Esophagus squamous epithelium (tissue), 5 donors: ENCODE results near the gene TLDC2. TPM values are rescaled to one million over a fixed set of nuclear protein-coding genes. Genes with fewer than 3 reads are reported as not detected.

ENCODE experiments used
- DNase-seq: peaks from one replicate; lab custom pipeline; 2025; lab: John Stamatoyannopoulos, UW
- H3K27ac ChIP-seq, 4 donors: fragments of 200-600 bp; sonication (generic); one replicate each; pipeline ENCODE4 v1.5.1; 2016 to 2019; ENCODE audit warnings: mild to moderate bottlenecking in 1 of 4
- H3K27me3 ChIP-seq, 4 donors: fragments of 200-600 bp; sonication (generic); 1 replicate in 3 of 4; 2 replicates in 1 of 4; pipeline versions ENCODE4 v1.5.1 to v1.6.0; 2017 to 2021; ENCODE audit warnings: antibody characterized with exemption in 1 of 4
- H3K36me3 ChIP-seq, 3 donors: fragments of 200-600 bp; sonication (generic); one replicate each; pipeline ENCODE4 v1.5.1; 2016 to 2019
- H3K4me1 ChIP-seq, 3 donors: fragments of 200-600 bp; sonication (generic); one replicate each; pipeline ENCODE4 v1.5.1; 2017 to 2019
- H3K4me3 ChIP-seq, 4 donors: fragments of 200-600 bp; sonication (generic); 1 replicate in 3 of 4; 2 replicates in 1 of 4; pipeline ENCODE4 v1.5.1; 2016 to 2019; ENCODE audit warnings: mild to moderate bottlenecking in 2 of 4, moderate library complexity in 1 of 4
- H3K9me3 ChIP-seq, 3 donors: fragments of 200-600 bp; sonication (generic); one replicate each; pipeline ENCODE4 v1.5.1; 2016 to 2019
- CTCF ChIP-seq, 6 experiments: fragments of 450-650 bp in 4 of 6; fragments of 200-600 bp in 2 of 6; sonication (generic) in 2 of 6; IDR thresholded peaks; one replicate each; pipeline ENCODE4 v1.5.1; 2016 to 2019; ENCODE audit warnings: antibody characterized with exemption in 6 of 6, mild to moderate bottlenecking in 4 of 6, moderate library complexity in 4 of 6
- POLR2A ChIP-seq, 4 donors: fragments of 450-650 bp; IDR thresholded peaks; one replicate each; pipeline ENCODE4 v1.6.1; 2017; ENCODE audit warnings: antibody characterized with exemption in 4 of 4, mild to moderate bottlenecking in 4 of 4, moderate library complexity in 3 of 4
- WGBS, 2 donors: methylation state at CpG; one replicate each; pipeline ENCODE4 v1.1.5; 2018; 5-methylcytosine and 5-hydroxymethylcytosine counted together
- intact Hi-C: fragments of 100-400 bp; cut with DNase I; formaldehyde crosslinking; loops from one replicate; pipeline ENCODE4 v1.15.0; 2022
- total RNA-seq, 4 donors: library from RNA; depleted of rRNA; stranded (reverse); fragments of >200 nt; gene quantifications; one replicate each; pipeline ENCODE4 v1.1.0, GENCODE V29; 2016
- donor health status: DM: yes; HTN: yes; CAD: no.

The TLDC2 gene
- total RNA-seq, result 1 to 10 TPM in 1 of 4 donors, under 1 TPM in 1, not detected in 2; 0.53 to 1.1 TPM

GRCh38 chr20:36875702-36876472, at the start of gene TLDC2:
Gene TLDC2 (plus strand): TSS chr20:36876138. CDS start chr20:36876175, 37 bp downstream.
- Histone ChIP-seq H3K4me1 (peaks cover 10 to 33% (median 11%) of the 10 kb centered on the region in 3 donors), H3K36me3 (no peaks in the 10 kb centered on the region), H3K27me3 (no peaks in the 10 kb centered on the region), H3K4me3 (no peak within 1 kb of the TSS), H3K9me3 (no peaks in the 10 kb centered on the region), H3K27ac (peak within 1 kb of the TSS in 3 of 4 donors; percentile 22 to 42 (median 30))
- TF ChIP-seq CTCF (IDR thresholded peaks at IDR 0.05) (no peak), POLR2A (IDR thresholded peaks at IDR 0.05) (no peak)
- intact Hi-C loops, result no loop called here
- no peak for DNase-seq
- 42 to 48% methylated on average over 8 to 12 of the region's 14 CpGs for WGBS, 2 donors

- H3K4me1 ChIP-seq, result peaks cover 17 to 66% (median 24%) of the 10 kb centered on the region in 3 donors
- no peaks in the 10 kb centered on the region for H3K27me3 ChIP-seq
- 87 to 91% methylated on average over 7 of the region's 7 CpGs for WGBS, 2 donors
- H3K27ac ChIP-seq, result no peak overlapping the region
- DNase-seq, result no peak
- H3K4me3 ChIP-seq, result no peak overlapping the region
- TF ChIP-seq POLR2A (IDR thresholded peaks at IDR 0.05) (no peak), CTCF (IDR thresholded peaks at IDR 0.05) (no peak)
- H3K36me3 ChIP-seq, result peaks cover 10 to 62% (median 14%) of the 10 kb centered on the region in 3 donors
- intact Hi-C loops, result no loop called here
- no peaks in the 10 kb centered on the region for H3K9me3 ChIP-seq
These were observed 49.2 kb upstream of the TLDC2 start for GRCh38 chr20:36826554-36827244.

- peak overlapping the region in 3 of 4 donors; percentile 9 to 26 (median 25) for H3K27ac ChIP-seq
- peaks cover 10 to 56% (median 14%) of the 10 kb centered on the region in 3 donors for H3K36me3 ChIP-seq
- no peaks in the 10 kb centered on the region for H3K9me3 ChIP-seq
- 67 to 73% methylated on average over 4 to 7 of the region's 11 CpGs for WGBS, 2 donors
- no peak for TF ChIP-seq POLR2A (IDR thresholded peaks at IDR 0.05)
- TF ChIP-seq CTCF (IDR thresholded peaks at IDR 0.05), result no peak
- no peaks in the 10 kb centered on the region for H3K27me3 ChIP-seq
- no peak for DNase-seq
- H3K4me3 ChIP-seq, result no peak overlapping the region
- intact Hi-C loops, result no loop called here
- peaks cover 25 to 66% (median 29%) of the 10 kb centered on the region in 3 donors for H3K4me1 ChIP-seq
These were observed 48.2 kb upstream of the TLDC2 start for GRCh38 chr20:36827541-36828279.

GRCh38 chr20:36830791-36831691, 44.9 kb upstream of the TLDC2 start:
- 30 to 31% methylated on average over 3 to 6 of the region's 11 CpGs for WGBS, 2 donors
- H3K4me3 ChIP-seq, result no peak overlapping the region
- TF ChIP-seq POLR2A (IDR thresholded peaks at IDR 0.05), result no peak
- TF ChIP-seq CTCF (IDR thresholded peaks at IDR 0.05), result peak in 4 of 6 experiments; percentile 25 to 53 (median 35)
- H3K9me3 ChIP-seq, result no peaks in the 10 kb centered on the region
- H3K27me3 ChIP-seq, result no peaks in the 10 kb centered on the region
- peaks cover 36 to 88% (median 53%) of the 10 kb centered on the region in 3 donors for H3K4me1 ChIP-seq
- peak overlapping the region; percentile 67 to 93 (median 88) for H3K27ac ChIP-seq
- H3K36me3 ChIP-seq, result peaks cover 10 to 32% (median 14%) of the 10 kb centered on the region in 3 donors
- intact Hi-C loops, result no loop called here
- no peak for DNase-seq
